Measurements from ENCODE around the gene MYOZ2. TPM values are rescaled to one million over a fixed set of nuclear protein-coding genes. Genes with fewer than 3 reads are reported as not detected.

The MYOZ2 gene
- total and polyA plus RNA-seq, 2 of the 4 experiments (the other 2 are of a cell fraction), result 0.17 to 0.18 TPM

DNA sequence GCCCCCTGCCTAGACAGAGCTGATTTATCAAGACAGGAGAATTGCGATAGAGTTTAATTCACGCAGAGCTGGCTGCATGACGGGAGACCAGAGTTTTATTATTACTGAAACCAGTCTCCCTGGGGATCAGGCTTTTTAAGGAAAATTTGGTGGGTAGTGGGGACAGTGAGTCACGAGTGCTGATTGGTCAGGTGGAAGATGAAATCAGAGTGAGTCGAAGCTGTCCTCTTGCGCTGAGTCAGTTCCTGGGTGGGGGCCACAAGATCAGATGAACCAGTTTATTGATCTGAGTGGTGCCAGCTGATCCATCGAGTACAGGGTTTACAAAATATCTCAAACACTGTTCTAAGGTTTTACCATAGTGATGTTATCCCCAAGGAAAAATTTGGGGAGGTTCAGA lies 36.6 kb downstream of the MYOZ2 start:
- no peaks in the 10 kb centered on the region for H3K79me1 ChIP-seq (ENCODE audit: low read depth in 1 of 2, low read length in 2 of 2)
- no peak overlapping the region for H2BK15ac ChIP-seq (ENCODE audit: low read depth, low read length)
- no peak overlapping the region for H3K4me2 ChIP-seq (ENCODE audit: low read depth, low read length)
- no peaks in the 10 kb centered on the region for H3K9me3 ChIP-seq (ENCODE audit: control insufficient read depth, insufficient read depth, low read length)
- no peak overlapping the region for H3K27ac ChIP-seq (ENCODE audit: insufficient read depth, low read length)
- H3K56ac ChIP-seq (ENCODE audit: extremely low read depth, insufficient read depth, low read length), result no peak overlapping the region
- no peak overlapping the region for H4K91ac ChIP-seq (ENCODE audit: insufficient read depth, low read depth, low read length)
- peak overlapping the region in 1 of 2 experiments; percentile 29; a peak in 1 of 4 replicates for H4K8ac ChIP-seq (ENCODE audit: low read depth in 2 of 2, low read length in 2 of 2)
- no peaks in the 10 kb centered on the region for H3K36me3 ChIP-seq (ENCODE audit: control insufficient read depth, insufficient read depth, low read length)
- no peak overlapping the region for H2AK5ac ChIP-seq (ENCODE audit: low read depth, low read length)
- H3K9ac ChIP-seq (ENCODE audit: low read depth, low read length), result no peak overlapping the region
- no peak for TF ChIP-seq POLR2A (IDR thresholded peaks at IDR 0.05; ENCODE audit: low read depth, low read length)
- TF ChIP-seq MAFK (IDR thresholded peaks at IDR 0.05; ENCODE audit: low read depth, low read length), result no peak
- TF ChIP-seq MAZ (IDR thresholded peaks at IDR 0.05; ENCODE audit: borderline replicate concordance, low read depth, low read length), result no peak
- no peak for TF ChIP-seq SMC3 (IDR thresholded peaks at IDR 0.05; ENCODE audit: low read depth, low read length)
- no peak for TF ChIP-seq MXI1 (IDR thresholded peaks at IDR 0.05; ENCODE audit: borderline replicate concordance, low read depth, low read length)
- TF ChIP-seq, protein P1, sequence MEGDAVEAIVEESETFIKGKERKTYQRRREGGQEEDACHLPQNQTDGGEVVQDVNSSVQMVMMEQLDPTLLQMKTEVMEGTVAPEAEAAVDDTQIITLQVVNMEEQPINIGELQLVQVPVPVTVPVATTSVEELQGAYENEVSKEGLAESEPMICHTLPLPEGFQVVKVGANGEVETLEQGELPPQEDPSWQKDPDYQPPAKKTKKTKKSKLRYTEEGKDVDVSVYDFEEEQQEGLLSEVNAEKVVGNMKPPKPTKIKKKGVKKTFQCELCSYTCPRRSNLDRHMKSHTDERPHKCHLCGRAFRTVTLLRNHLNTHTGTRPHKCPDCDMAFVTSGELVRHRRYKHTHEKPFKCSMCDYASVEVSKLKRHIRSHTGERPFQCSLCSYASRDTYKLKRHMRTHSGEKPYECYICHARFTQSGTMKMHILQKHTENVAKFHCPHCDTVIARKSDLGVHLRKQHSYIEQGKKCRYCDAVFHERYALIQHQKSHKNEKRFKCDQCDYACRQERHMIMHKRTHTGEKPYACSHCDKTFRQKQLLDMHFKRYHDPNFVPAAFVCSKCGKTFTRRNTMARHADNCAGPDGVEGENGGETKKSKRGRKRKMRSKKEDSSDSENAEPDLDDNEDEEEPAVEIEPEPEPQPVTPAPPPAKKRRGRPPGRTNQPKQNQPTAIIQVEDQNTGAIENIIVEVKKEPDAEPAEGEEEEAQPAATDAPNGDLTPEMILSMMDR (conservative IDR thresholded peaks at IDR 0.05; ENCODE audit: low read depth, low read length), result no peak
- no peak for TF ChIP-seq NFE2L2 (IDR thresholded peaks at IDR 0.05; ENCODE audit: low read depth, low read length)
- TF ChIP-seq, protein P2, sequence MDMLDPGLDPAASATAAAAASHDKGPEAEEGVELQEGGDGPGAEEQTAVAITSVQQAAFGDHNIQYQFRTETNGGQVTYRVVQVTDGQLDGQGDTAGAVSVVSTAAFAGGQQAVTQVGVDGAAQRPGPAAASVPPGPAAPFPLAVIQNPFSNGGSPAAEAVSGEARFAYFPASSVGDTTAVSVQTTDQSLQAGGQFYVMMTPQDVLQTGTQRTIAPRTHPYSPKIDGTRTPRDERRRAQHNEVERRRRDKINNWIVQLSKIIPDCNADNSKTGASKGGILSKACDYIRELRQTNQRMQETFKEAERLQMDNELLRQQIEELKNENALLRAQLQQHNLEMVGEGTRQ (IDR thresholded peaks at IDR 0.05; ENCODE audit: low read depth, low read length), result no peak
- no peak for TF ChIP-seq BHLHE40 (IDR thresholded peaks at IDR 0.05; ENCODE audit: low read depth, low read length)
- no peak for TF ChIP-seq RAD21 (IDR thresholded peaks at IDR 0.05; ENCODE audit: low read length)
- no peak for TF ChIP-seq RCOR1 (IDR thresholded peaks at IDR 0.05; ENCODE audit: insufficient replicate concordance, low read length)
- no peak for TF ChIP-seq RFX5 (IDR thresholded peaks at IDR 0.05; ENCODE audit: low read depth, low read length)
- TF ChIP-seq, protein P3, sequence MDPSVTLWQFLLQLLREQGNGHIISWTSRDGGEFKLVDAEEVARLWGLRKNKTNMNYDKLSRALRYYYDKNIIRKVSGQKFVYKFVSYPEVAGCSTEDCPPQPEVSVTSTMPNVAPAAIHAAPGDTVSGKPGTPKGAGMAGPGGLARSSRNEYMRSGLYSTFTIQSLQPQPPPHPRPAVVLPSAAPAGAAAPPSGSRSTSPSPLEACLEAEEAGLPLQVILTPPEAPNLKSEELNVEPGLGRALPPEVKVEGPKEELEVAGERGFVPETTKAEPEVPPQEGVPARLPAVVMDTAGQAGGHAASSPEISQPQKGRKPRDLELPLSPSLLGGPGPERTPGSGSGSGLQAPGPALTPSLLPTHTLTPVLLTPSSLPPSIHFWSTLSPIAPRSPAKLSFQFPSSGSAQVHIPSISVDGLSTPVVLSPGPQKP (IDR thresholded peaks at IDR 0.05; ENCODE audit: borderline replicate concordance, low read depth, low read length), result no peak
- no peak overlapping the region for H3K14ac ChIP-seq (replicated peaks; ENCODE audit: low read depth, low read length)
- no peak overlapping the region for H2BK5ac ChIP-seq (ENCODE audit: low read depth, low read length, poor library complexity, severe bottlenecking)
- H3K4me3 ChIP-seq (ENCODE audit: insufficient read depth, low read depth, low read length), result no peak overlapping the region
- no peak overlapping the region for H3K23ac ChIP-seq (ENCODE audit: low read depth, low read length)
- in situ Hi-C loops (cut with MboI; ENCODE audit: low sequenced_read_pairs), result no loop called here
- no peaks in the 10 kb centered on the region for H3K27me3 ChIP-seq (ENCODE audit: control insufficient read depth, insufficient read depth, low read length)
- no peaks in the 10 kb centered on the region for H4K20me1 ChIP-seq (ENCODE audit: insufficient read depth, low read length)
- H3K4ac ChIP-seq (ENCODE audit: low read depth, low read length), result no peak overlapping the region
- no peak overlapping the region for H3K18ac ChIP-seq (ENCODE audit: low read depth, low read length)
- no CpG with 5 or more reads among the region's 7 CpGs for WGBS, 2 experiments (ENCODE audit: extremely low coverage in 2 of 2, insufficient read length in 1 of 2)
- no peak overlapping the region for H2BK120ac ChIP-seq (ENCODE audit: low read depth, low read length)
- ChIA-PET CTCF (interaction anchor here (0.6 kb wide), 1 partner anchor 20 kb away, joined by 3 read pairs; no protein-coding TSS in a partner anchor), POLR2A (ENCODE audit: unreplicated experiment) (interaction anchor here (0.5 kb wide), 1 partner anchor 128 kb away, joined by 7 read pairs; no protein-coding TSS in a partner anchor)
- H2BK20ac ChIP-seq (ENCODE audit: low read depth, low read length), result no peak overlapping the region
- no peak overlapping the region for H2AFZ ChIP-seq (replicated peaks; ENCODE audit: low read length, poor library complexity)
- DNase-seq, result peak; percentile 7
- H3K9me1 ChIP-seq (ENCODE audit: insufficient read depth, low read length), result no peaks in the 10 kb centered on the region
- ATAC-seq (ENCODE audit: low read depth), result no peak
- no TSS peak for BruUV-seq (replicated peaks)
- H4K5ac ChIP-seq (ENCODE audit: low read depth, low read length), result no peak overlapping the region
- H2AK9ac ChIP-seq (replicated peaks; ENCODE audit: low read depth, low read length, poor library complexity), result no peak overlapping the region
- dilution Hi-C loops (cut with HindIII; ENCODE audit: low sequenced_read_pairs, unreplicated experiment), result no loop called here
- no peaks in the 10 kb centered on the region for H3K4me1 ChIP-seq (ENCODE audit: control insufficient read depth, insufficient read depth, low read length)
- intact Hi-C loops (cut with micrococcal nuclease), result no loop called here
